Endothelial cell of umbilical vein (primary cell): ENCODE results near the gene TRIM39. TPM values are rescaled to one million over a fixed set of nuclear protein-coding genes. Genes with fewer than 3 reads are reported as not detected.

Experiments used
- BruUV-seq: library from RNA; stranded (reverse); fragments of 400-500 nt; replicated peaks from 2 replicates; lab custom pipeline; 2021; lab: Mats Ljungman, UMichigan
- CTCF ChIA-PET: fragments of 300-600, 350-600 bp; sonication (Branson Sonifier 250); formaldehyde crosslinking; loops from one replicate; lab custom pipeline; 2021; ENCODE audit warnings: antibody characterized with exemption, inconsistent platforms; lab: Charles Lee
- POLR2A ChIA-PET: fragments of 300-600, 350-600 bp; sonication (Branson Sonifier 250); formaldehyde crosslinking; loops from one replicate; lab custom pipeline; 2021; ENCODE audit warnings: antibody characterized with exemption, inconsistent platforms; lab: Charles Lee
- DNase-seq: peaks from one replicate; pipeline ENCODE4 v3.0.0-alpha.2; 2011; ENCODE audit warnings: low read depth, low spot score
- FAIRE-seq: peaks from 2 replicates; lab custom pipeline; 2011; peaks lifted over from hg19 to GRCh38; lab: Jason Lieb, UNC
- H2AFZ ChIP-seq: 2 replicates; pipeline ENCODE4 v1.6.0; 2012; ENCODE audit warnings: low read depth, low read length, control low read depth, inconsistent platforms
- H3K27ac ChIP-seq: 2 replicates; pipeline ENCODE4 v1.5.1; 2011; ENCODE audit warnings: low read depth, mild to moderate bottlenecking, control low read depth, low read length, moderate library complexity; ENCODE audit not compliant: insufficient read depth
- H3K27me3 ChIP-seq, 2 experiments: 2 replicates each; pipeline versions ENCODE4 v1.6.0 to v1.6.1; 2011; ENCODE audit warnings: low read length in 2 of 2, mixed read lengths in 1 of 2; ENCODE audit not compliant: control insufficient read depth in 2 of 2, insufficient read depth in 2 of 2
- H3K36me3 ChIP-seq, 2 experiments: 2 replicates in 1 of 2; 3 replicates in 1 of 2; pipeline ENCODE4 v1.5.1; 2011; ENCODE audit warnings: low read length in 2 of 2, mild to moderate bottlenecking in 1 of 2, moderate library complexity in 1 of 2; ENCODE audit not compliant: control insufficient read depth in 2 of 2, insufficient read depth in 2 of 2; ENCODE audit errors: extremely low read depth in 1 of 2
- H3K4me1 ChIP-seq: 3 replicates; pipeline ENCODE4 v1.5.1; 2011; ENCODE audit warnings: mild to moderate bottlenecking, low read length; ENCODE audit not compliant: control insufficient read depth, insufficient read depth; ENCODE audit errors: extremely low read depth
- H3K4me2 ChIP-seq: 2 replicates; pipeline ENCODE4 v1.6.1; 2011; ENCODE audit warnings: low read length, control low read depth, mixed read lengths; ENCODE audit not compliant: insufficient read depth
- H3K4me3 ChIP-seq, 3 experiments: fragments of 200-600 bp in 1 of 3; sonication (generic), shearing (Covaris generic) in 1 of 3; replicated peaks in 1 of 3; 2 replicates each; pipeline ENCODE4 v1.5.1; 2011 to 2016; ENCODE audit warnings: control low read depth in 3 of 3, low read length in 3 of 3, mild to moderate bottlenecking in 2 of 3, inconsistent platforms in 1 of 3, low read depth in 1 of 3, moderate library complexity in 1 of 3; ENCODE audit not compliant: insufficient read depth in 1 of 3
- H3K79me2 ChIP-seq: 2 replicates; pipeline ENCODE4 v1.6.0; 2012; ENCODE audit warnings: low read length, inconsistent platforms; ENCODE audit not compliant: control insufficient read depth, insufficient read depth
- H3K9ac ChIP-seq: replicated peaks from 2 replicates; pipeline ENCODE3; 2011; ENCODE audit warnings: low read length, control low read depth; ENCODE audit not compliant: insufficient read depth; ENCODE audit errors: extremely low read depth
- H3K9me1 ChIP-seq: replicated peaks from 3 replicates; pipeline ENCODE4 v1.6.0; 2011; ENCODE audit warnings: mild to moderate bottlenecking, low read length; ENCODE audit not compliant: control insufficient read depth, insufficient read depth; ENCODE audit errors: extremely low read depth
- H3K9me3 ChIP-seq: replicated peaks from 2 replicates; pipeline ENCODE4 v1.5.1; 2012; ENCODE audit warnings: low read length, inconsistent platforms; ENCODE audit not compliant: control insufficient read depth, insufficient read depth
- H4K20me1 ChIP-seq: replicated peaks from 2 replicates; pipeline ENCODE3; 2011; ENCODE audit warnings: mild to moderate bottlenecking, low read length; ENCODE audit not compliant: control insufficient read depth, insufficient read depth; ENCODE audit errors: extremely low read depth
- EZH2 ChIP-seq: IDR thresholded peaks from 2 replicates; pipeline ENCODE4 v1.6.1; 2012; ENCODE audit warnings: borderline replicate concordance, low read depth, mild to moderate bottlenecking, moderate library complexity, low read length, inconsistent platforms; ENCODE audit not compliant: severe bottlenecking
- FOS ChIP-seq: IDR thresholded peaks from 2 replicates; pipeline ENCODE4 v1.6.1; 2011; ENCODE audit warnings: mild to moderate bottlenecking, low read length, moderate library complexity, borderline replicate concordance; ENCODE audit not compliant: insufficient read depth
- GATA2 ChIP-seq: IDR thresholded peaks from 2 replicates; pipeline ENCODE4 v1.7.0; 2011; ENCODE audit warnings: low read depth, mild to moderate bottlenecking, moderate library complexity, mixed read lengths, low read length; ENCODE audit not compliant: insufficient read length, insufficient read depth
- JUN ChIP-seq: IDR thresholded peaks from 2 replicates; pipeline ENCODE4 v1.6.1; 2011; ENCODE audit warnings: borderline replicate concordance, low read depth; ENCODE audit not compliant: insufficient read length, insufficient read depth
- MAX ChIP-seq: IDR thresholded peaks from 2 replicates; pipeline ENCODE4 v1.6.1; 2011; ENCODE audit not compliant: insufficient read depth, insufficient read length
- MYC ChIP-seq: IDR thresholded peaks from one replicate; pipeline ENCODE4 v1.6.1; 2011; ENCODE audit warnings: mild to moderate bottlenecking, low read depth, low read length
- POLR2A ChIP-seq: IDR thresholded peaks from 2 replicates; pipeline ENCODE4 v1.6.1; 2012; ENCODE audit warnings: low read depth, mild to moderate bottlenecking, control low read depth, low read length
- POLR2AphosphoS5 ChIP-seq: IDR thresholded peaks from 2 replicates; pipeline ENCODE4 v1.6.1; 2012; ENCODE audit warnings: low read depth, mild to moderate bottlenecking, control low read depth, low read length, moderate library complexity; ENCODE audit not compliant: insufficient read depth
- dilution Hi-C: fragments of 300-500 bp; cut with MboI; formaldehyde crosslinking; loops from one replicate; pipeline ENCODE4 v1.15.0; 2019; ENCODE audit warnings: low sequenced_read_pairs; ENCODE audit not compliant: extremely low pct_ligation_motif_present
- intact Hi-C: fragments of 100-400 bp; cut with micrococcal nuclease; formaldehyde crosslinking; loops from one replicate; pipeline ENCODE4 v1.10.0; 2022
- polyA plus RNA-seq, 4 experiments: library from polyadenylated mRNA; depleted of rRNA in 3 of 4; stranded (reverse) in 3 of 4; unstranded in 1 of 4; fragments of >200 nt; gene quantifications; 2 replicates each; pipeline versions ENCODE4 v1.2.1 to v1.2.3, GENCODE V29; 2011 to 2012; ENCODE audit warnings: missing spikeins in 1 of 4
- small RNA-seq: library from RNA; depleted of rRNA; stranded (forward); fragments of <200 nt; gene quantifications from one replicate; pipeline ENCODE3, GENCODE V24; 2012; ENCODE audit warnings: low replicate concordance, low read depth; ENCODE audit not compliant: insufficient read depth, insufficient read length
- total RNA-seq: library from RNA; stranded (reverse); gene quantifications from 2 replicates; pipeline ENCODE4 v1.2.3, GENCODE V29; 2021
- TF ChIP-seq, protein P1 (sequence below), 2 donors: IDR thresholded peaks; 1 replicate in 1 of 2; 2 replicates in 1 of 2; pipeline ENCODE4 v1.5.1; 2011; ENCODE audit warnings: low read length in 2 of 2, mild to moderate bottlenecking in 2 of 2, moderate library complexity in 2 of 2, control low read depth in 1 of 2, inconsistent platforms in 1 of 2, low read depth in 1 of 2; ENCODE audit not compliant: insufficient read depth in 1 of 2; ENCODE audit errors: extremely low read depth in 1 of 2

The TRIM39 gene
- total and polyA plus RNA-seq, 2 donors (not counting 3 experiments of a cell fraction or from before 2014, with no cell fraction given) = 5.6 to 13.1 TPM

DNA sequence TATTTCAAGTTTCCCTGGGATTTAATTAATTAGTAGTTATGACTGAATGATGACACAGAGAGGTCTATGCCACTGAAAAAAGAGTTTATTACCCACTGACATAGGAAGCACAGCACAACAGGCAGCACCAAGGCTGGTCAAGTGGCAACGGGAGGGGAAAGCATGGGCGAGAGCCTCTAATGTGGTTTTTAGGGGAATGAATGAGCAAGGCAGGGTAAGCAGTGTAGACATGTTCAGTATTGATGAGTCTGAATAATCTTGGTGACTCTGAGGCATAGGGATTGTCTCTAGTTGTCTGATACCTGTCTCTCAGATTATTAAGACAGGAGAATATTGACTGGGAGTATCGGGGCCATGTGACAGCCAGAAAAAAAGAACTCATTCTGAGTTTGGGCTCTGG is 64.5 kb downstream of the TRIM39 start:
- Histone ChIP-seq H4K20me1 (no peaks in the 10 kb centered on the region), H3K9me3 (no peaks in the 10 kb centered on the region), H3K4me1 (no peaks in the 10 kb centered on the region), H3K27me3 (peaks cover 29 to 39% of the 10 kb centered on the region in 2 experiments), H3K9ac (no peak overlapping the region), H3K9me1 (no peaks in the 10 kb centered on the region), H2AFZ (no peak overlapping the region), H3K27ac (no peak overlapping the region), H3K36me3 (no peaks in the 10 kb centered on the region), H3K4me3 (no peak overlapping the region), H3K4me2 (no peak overlapping the region), H3K79me2 (no peaks in the 10 kb centered on the region)
- CTCF ChIA-PET = no interaction called here
- dilution Hi-C loops (no loop called here), intact Hi-C loops (no loop called here)
- no peak for FAIRE-seq
- POLR2A ChIA-PET = no interaction called here
- no TSS peak for BruUV-seq
- TF ChIP-seq MYC = no peak
- no peak for TF ChIP-seq EZH2
- TF ChIP-seq, protein P1, sequence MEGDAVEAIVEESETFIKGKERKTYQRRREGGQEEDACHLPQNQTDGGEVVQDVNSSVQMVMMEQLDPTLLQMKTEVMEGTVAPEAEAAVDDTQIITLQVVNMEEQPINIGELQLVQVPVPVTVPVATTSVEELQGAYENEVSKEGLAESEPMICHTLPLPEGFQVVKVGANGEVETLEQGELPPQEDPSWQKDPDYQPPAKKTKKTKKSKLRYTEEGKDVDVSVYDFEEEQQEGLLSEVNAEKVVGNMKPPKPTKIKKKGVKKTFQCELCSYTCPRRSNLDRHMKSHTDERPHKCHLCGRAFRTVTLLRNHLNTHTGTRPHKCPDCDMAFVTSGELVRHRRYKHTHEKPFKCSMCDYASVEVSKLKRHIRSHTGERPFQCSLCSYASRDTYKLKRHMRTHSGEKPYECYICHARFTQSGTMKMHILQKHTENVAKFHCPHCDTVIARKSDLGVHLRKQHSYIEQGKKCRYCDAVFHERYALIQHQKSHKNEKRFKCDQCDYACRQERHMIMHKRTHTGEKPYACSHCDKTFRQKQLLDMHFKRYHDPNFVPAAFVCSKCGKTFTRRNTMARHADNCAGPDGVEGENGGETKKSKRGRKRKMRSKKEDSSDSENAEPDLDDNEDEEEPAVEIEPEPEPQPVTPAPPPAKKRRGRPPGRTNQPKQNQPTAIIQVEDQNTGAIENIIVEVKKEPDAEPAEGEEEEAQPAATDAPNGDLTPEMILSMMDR (IDR thresholded peaks at IDR 0.05; ENCODE audit: extremely low read depth in 1 of 2, insufficient read depth in 1 of 2, low read depth in 1 of 2, low read length in 2 of 2) = no peak
- TF ChIP-seq POLR2AphosphoS5 = no peak
- TF ChIP-seq GATA2 = no peak
- no peak for TF ChIP-seq JUN
- no peak for TF ChIP-seq MAX
- no peak for TF ChIP-seq POLR2A
- no peak for TF ChIP-seq FOS
- DNase-seq = no peak

Small RNA genes lying within 50 kb of the gene (small RNA-seq; reads per million reads assigned to genes)
- gene HLA-N = not detected

Other genes with a start within 250 kb of the TRIM39 start
- not detected in 2 replicates for gene TRIM31, start 213.8 kb upstream of the TRIM39 start, total RNA-seq
- gene TRIM31, start 213.8 kb upstream of the TRIM39 start, polyA plus RNA-seq = not detected in 2 replicates
- gene TRIM40, start 190.8 kb upstream of the TRIM39 start, total RNA-seq = not detected in 2 replicates
- gene TRIM40, start 190.8 kb upstream of the TRIM39 start, polyA plus RNA-seq = not detected in 2 replicates
- gene TRIM10, start 165.7 kb upstream of the TRIM39 start, total RNA-seq = not detected in 2 replicates
- gene TRIM10, start 165.7 kb upstream of the TRIM39 start, polyA plus RNA-seq = not detected in 2 replicates
- not detected in 2 replicates for gene TRIM15, start 163.4 kb upstream of the TRIM39 start, total RNA-seq
- not detected in 2 replicates for gene TRIM15, start 163.4 kb upstream of the TRIM39 start, polyA plus RNA-seq
- 34.5 and 35.0 TPM in 2 replicates for gene TRIM26, start 113.5 kb upstream of the TRIM39 start, total RNA-seq
- gene TRIM26, start 113.5 kb upstream of the TRIM39 start, polyA plus RNA-seq = 30.4 and 30.9 TPM in 2 replicates
- gene RPP21, start 18.2 kb downstream of the TRIM39 start, total RNA-seq = 35.0 and 35.3 TPM in 2 replicates
- 101 and 167 TPM in 2 replicates for gene RPP21, start 18.2 kb downstream of the TRIM39 start, polyA plus RNA-seq
- 249 and 271 TPM in 2 replicates for gene HLA-E, start 162.6 kb downstream of the TRIM39 start, total RNA-seq
- gene HLA-E, start 162.6 kb downstream of the TRIM39 start, polyA plus RNA-seq = 277 and 298 TPM in 2 replicates
- 87.3 and 103 TPM in 2 replicates for gene GNL1, start 229.6 kb downstream of the TRIM39 start, total RNA-seq
- 58.4 and 63.1 TPM in 2 replicates for gene GNL1, start 229.6 kb downstream of the TRIM39 start, polyA plus RNA-seq
- 10.6 and 12.0 TPM in 2 replicates for gene PRR3, start 230.4 kb downstream of the TRIM39 start, total RNA-seq
- gene PRR3, start 230.4 kb downstream of the TRIM39 start, polyA plus RNA-seq = 22.3 and 23.3 TPM in 2 replicates
- 55.8 and 60.3 TPM in 2 replicates for gene ABCF1, start 244.5 kb downstream of the TRIM39 start, total RNA-seq
- gene ABCF1, start 244.5 kb downstream of the TRIM39 start, polyA plus RNA-seq = 29.0 and 34.0 TPM in 2 replicates